ENCODE results near the gene AKAP8L.
"Not testable (repeated sequence)": the region's sequence is repeated elsewhere in the genome, so short reads cannot be mapped to it uniquely, and the experiment has no call there.

AKAP8L gene

GRCh38 chr19:15379083-15379998 is 39.4 kb downstream of the AKAP8L start, which contains the start of gene AKAP8:
AKAP8 (minus strand) TSS chr19:15379787; CDS start chr19:15379731, 56 bp downstream.
- peak; percentile 97 to 99 for DNase-seq

GRCh38 chr19:15378534-15379082 is 40.2 kb downstream of the AKAP8L start:
- DNase-seq, result peak; percentile 12 to 37

GRCh38 chr19:15374796-15375440 is 43.9 kb downstream of the AKAP8L start:
- no peak for DNase-seq

- DNase-seq, result no peak
Observed at GRCh38 chr19:15374105-15374651, 44.6 kb downstream of the AKAP8L start.

- DNase-seq, result no peak
Observed at GRCh38 chr19:15373644-15374043, 45.1 kb downstream of the AKAP8L start.

GRCh38 chr19:15372891-15373301 is 45.9 kb downstream of the AKAP8L start:
- no peak for DNase-seq

GRCh38 chr19:15372470-15372869 is 46.3 kb downstream of the AKAP8L start:
- DNase-seq, result no peak

- no peak for DNase-seq
Observed at GRCh38 chr19:15371786-15372380, 46.9 kb downstream of the AKAP8L start.

- DNase-seq, result no peak
Observed at GRCh38 chr19:15371119-15371518, 47.7 kb downstream of the AKAP8L start.

- no peak for DNase-seq
Observed at GRCh38 chr19:15369594-15369891, 49.2 kb downstream of the AKAP8L start.

GRCh38 chr19:15368798-15369593 is 49.8 kb downstream of the AKAP8L start:
- no peak for DNase-seq

GRCh38 chr19:15368051-15368632 is 50.6 kb downstream of the AKAP8L start:
- no peak for DNase-seq

- DNase-seq, result no peak
Observed at GRCh38 chr19:15367439-15367838, 51.3 kb downstream of the AKAP8L start.

- DNase-seq, result no peak
Observed at GRCh38 chr19:15365264-15365663, 53.5 kb downstream of the AKAP8L start.

GRCh38 chr19:15363791-15364190 is 55.0 kb downstream of the AKAP8L start:
- not testable (repeated sequence) for DNase-seq

- DNase-seq, result not testable (repeated sequence)
Observed at GRCh38 chr19:15363048-15363447, 55.7 kb downstream of the AKAP8L start.

GRCh38 chr19:15360015-15360414 is 58.8 kb downstream of the AKAP8L start:
- DNase-seq, result not testable (repeated sequence)

- DNase-seq, result no peak
Observed at GRCh38 chr19:15358918-15359317, 59.9 kb downstream of the AKAP8L start.

- DNase-seq, result no peak
Observed at GRCh38 chr19:15357906-15358305, 60.9 kb downstream of the AKAP8L start.

- no peak for DNase-seq
Observed at GRCh38 chr19:15354566-15355296, 64.1 kb downstream of the AKAP8L start.

- no peak for DNase-seq
Observed at GRCh38 chr19:15353908-15354307, 64.9 kb downstream of the AKAP8L start.
